GM12874 (cell line): ENCODE results near the gene TRMT2A.

ENCODE experiments used
- CTCF ChIP-seq: IDR thresholded peaks from 2 replicates; pipeline ENCODE4 v1.5.1; 2011; ENCODE audit warnings: low read depth, mild to moderate bottlenecking, control low read depth, low read length, moderate library complexity; ENCODE audit not compliant: insufficient read depth

TRMT2A gene

DNA sequence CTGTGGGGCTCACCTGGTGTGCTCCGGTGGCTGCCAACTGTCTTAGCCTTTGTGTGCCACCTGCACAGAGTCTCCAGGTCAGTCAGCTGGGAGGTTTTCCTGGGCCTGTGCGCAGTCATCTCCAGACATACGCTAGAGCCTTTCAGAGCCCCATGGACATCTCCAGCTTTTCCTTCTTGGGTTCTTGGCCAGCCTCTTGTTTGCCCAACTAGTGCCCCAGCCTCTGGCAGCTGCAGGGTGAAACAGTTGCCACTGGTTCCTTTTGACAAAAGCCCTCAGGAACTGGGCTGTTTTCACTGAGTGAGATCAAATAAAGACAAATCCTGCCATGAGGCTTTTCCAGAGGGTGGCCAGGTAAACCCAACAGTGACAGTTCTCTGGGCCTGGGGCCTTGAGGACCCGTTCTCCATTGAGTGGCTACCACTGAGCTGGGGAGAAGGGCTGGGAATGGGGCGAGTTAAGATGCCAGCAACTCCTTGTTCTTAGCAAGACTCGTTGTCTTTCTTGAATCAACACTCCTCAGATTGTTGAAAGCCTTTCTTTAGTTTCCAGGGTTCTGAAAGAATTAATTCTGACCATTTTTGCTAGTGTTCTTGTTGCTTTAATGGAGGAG, 17.8 kb downstream of the TRMT2A start:
- no peak for TF ChIP-seq CTCF

GRCh38 chr22:20096574-20097420, 20.2 kb downstream of the TRMT2A start:
- TF ChIP-seq CTCF: no peak

DNA sequence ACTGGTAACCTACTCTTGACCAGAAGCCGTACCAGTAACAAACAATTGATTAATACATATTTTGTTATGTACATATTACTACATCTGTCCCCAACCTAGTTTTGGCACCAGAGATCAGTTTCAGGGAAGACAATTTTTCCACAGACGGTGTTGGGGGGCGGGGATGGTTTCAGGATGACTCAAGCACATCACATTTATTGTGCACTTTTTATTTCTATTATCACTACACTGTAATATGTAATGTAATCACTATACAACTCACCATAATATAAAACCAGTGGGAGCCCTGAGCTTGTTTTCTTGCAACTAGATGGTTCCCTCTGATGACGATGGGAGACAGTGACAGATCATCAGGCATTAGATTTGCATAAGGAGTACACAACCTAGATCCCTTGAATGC, 21.5 kb downstream of the TRMT2A start:
- no peak for TF ChIP-seq CTCF

GRCh38 chr22:20094197-20094807, 22.7 kb downstream of the TRMT2A start:
- no peak for TF ChIP-seq CTCF

GRCh38 chr22:20093418-20094196, 23.4 kb downstream of the TRMT2A start:
- TF ChIP-seq CTCF: no peak

DNA sequence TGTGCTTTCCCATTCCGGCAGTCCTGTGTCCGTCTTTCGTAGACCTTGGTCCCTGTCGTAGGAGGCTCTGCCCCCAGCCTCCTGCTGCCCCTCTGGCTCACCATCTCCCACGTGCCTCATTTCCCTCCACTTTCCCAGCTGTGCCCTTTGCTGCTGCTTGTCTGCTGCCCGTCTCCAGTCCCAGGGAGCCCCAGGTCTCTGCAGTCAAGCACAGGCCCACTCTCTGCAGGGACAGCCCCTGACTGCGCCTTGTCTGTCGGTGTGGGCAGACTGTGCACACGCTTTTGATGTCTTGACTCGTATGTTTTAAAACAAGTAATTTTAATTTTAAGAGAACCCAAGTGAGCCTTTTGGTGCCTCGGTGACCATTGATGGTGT, 24.6 kb downstream of the TRMT2A start:
- TF ChIP-seq CTCF: no peak
